ENCODE measurements around the gene CLEC4D.
"Not testable (repeated sequence)": the region's sequence is repeated elsewhere in the genome, so short reads cannot be mapped to it uniquely, and the experiment has no call there.

The CLEC4D gene

DNA sequence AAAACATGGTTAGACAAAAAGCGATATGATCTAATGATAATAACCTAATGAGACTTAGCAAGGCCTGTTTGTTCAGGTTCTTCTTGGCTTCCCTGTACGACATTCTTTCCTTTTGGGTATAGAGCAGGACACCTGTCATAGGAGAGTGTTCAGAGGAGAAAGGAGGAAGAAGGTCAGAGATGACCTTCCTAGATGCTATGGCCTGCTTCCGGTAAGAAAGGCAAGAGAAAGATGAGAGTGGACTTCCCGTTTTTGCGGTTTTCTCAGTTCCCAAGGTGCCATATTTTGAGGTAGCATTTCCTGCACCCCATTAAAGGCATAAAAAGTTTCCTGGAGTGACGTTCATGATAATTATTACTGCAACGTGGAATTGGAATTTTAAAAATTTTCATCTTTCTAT lies 18.7 kb downstream of the CLEC4D start:
- DNase-seq (ENCODE audit: low read depth in 4 of 4, low spot score in 1 of 4): no peak

DNA sequence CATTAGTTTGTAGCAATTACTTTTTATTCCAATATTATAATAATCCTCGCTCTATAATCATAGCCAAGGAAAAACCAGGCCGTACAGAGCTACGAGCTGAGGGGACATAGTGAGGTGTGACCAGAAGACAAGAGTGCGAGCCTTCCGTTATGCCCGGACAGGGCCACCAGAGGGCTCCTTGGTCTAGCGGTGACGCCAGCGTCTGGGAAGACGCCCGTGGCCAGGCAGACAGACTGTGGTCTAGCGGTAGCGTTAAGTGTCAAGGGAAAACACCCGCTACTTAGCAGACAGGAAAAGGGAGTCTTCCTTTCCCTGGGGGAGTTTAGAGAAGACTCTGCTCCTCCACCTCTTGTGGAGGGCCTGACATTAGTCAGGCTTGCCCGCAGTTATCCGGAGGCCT lies 24.5 kb downstream of the CLEC4D start:
- not testable (repeated sequence) for DNase-seq (ENCODE audit: low read depth in 4 of 4, low spot score in 1 of 4)

DNA sequence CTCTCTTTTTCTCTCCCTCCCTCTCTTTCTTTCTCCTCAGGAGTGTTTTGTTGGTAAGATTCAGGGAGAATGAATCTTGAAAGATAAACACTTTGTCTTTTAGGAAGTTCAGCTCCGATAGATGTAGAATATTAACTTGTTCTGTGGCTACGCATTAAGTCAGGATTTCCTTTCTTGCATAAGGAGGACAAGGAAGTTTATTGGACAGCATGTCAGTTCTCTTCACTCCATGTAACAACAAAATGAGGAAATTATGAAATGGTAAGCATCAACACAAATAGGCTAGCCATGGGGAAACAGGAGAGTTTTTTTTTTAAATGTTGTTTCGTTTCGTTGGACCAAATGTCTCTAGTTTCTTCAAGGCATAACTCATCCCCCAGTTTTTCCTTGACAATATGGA lies 27.5 kb downstream of the CLEC4D start, which contains the start of gene CLEC4E:
Gene CLEC4E (minus strand): TSS at position 75 of the 400 bp plus-strand sequence. CDS start 108 bp downstream, outside the sequence.
- not testable (repeated sequence) for DNase-seq (ENCODE audit: low read depth in 4 of 4, low spot score in 1 of 4)

DNA sequence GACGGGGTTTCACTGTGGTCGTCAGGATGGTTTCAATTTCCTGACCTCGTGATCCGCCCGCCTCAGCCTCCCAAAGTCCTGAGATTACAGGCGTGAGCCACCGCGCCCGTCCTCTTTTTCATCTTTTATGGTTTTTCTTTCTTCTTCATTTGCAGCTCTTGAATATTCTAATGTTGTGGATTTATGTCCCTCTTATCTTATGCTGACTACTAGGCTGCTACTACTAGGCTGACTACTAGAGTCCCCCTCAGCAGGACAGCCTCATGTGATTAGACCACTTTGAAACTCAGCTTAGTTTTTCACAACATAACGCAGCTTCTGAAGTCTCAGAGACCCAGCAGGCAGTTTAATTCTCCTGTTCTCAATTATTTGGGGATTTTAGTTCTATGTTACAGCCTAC lies 28.3 kb downstream of the CLEC4D start:
- no peak for DNase-seq (ENCODE audit: low read depth in 4 of 4, low spot score in 1 of 4)

DNA sequence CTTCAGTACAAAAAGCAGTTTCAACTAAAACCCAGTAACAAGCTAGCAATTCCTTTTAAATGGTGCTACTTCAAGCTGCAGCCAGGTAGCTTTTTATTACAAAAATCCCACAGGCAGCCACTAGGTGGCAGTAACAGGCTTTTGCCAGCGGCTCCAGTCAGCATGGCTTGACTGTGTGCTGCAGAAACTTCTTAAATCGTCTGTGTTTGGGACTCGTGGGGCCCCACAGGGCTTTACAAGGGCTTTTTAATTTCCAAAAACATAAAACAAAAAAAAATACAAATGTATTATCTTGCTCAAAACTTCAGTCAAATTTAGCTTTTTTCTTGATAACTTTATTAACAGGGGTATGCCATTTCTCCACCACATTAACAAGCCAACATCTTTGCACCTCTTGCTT lies 31.0 kb downstream of the CLEC4D start:
- DNase-seq (ENCODE audit: low read depth in 4 of 4, low spot score in 1 of 4): peak; percentile 45 to 68 (median 52)

DNA sequence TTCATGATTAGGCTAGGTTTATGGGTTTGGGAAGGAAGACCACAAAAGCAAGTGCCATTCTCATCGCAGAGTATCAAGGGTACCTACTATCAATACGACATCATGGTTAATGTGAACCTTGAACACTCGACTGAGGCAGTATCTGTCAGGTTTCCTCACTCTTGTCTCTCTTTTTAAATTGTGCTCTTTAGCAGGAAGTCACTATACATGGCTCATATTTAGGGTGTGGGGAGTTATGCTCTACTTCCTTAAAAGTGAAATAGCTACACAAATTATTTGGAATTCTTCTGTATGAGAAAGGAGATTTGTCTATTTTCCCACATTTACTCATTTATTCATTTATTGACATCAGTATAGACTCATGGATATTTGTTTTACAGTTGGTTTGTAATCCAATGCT lies 33.3 kb downstream of the CLEC4D start:
- no peak for DNase-seq (ENCODE audit: low read depth in 4 of 4, low spot score in 1 of 4)

DNA sequence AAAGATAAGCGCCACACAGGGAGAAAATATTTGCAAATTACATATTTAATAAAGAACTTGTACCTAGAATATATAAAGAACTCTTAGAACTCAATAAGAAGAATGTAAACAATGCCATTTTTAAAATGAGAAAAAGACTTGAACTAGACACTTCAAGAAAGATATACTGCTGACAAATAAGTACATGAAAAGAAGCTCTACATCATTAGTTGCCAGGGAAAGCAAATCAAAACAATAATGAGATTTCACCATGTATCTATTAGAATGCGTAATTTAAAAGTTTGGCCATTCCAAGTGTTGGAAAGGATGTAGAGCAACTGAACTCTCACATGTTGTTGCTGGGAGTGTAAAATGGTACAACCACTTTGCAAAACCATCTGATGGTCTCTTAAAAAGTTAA lies 34.3 kb downstream of the CLEC4D start:
- DNase-seq (ENCODE audit: low read depth in 4 of 4, low spot score in 1 of 4): no peak

DNA sequence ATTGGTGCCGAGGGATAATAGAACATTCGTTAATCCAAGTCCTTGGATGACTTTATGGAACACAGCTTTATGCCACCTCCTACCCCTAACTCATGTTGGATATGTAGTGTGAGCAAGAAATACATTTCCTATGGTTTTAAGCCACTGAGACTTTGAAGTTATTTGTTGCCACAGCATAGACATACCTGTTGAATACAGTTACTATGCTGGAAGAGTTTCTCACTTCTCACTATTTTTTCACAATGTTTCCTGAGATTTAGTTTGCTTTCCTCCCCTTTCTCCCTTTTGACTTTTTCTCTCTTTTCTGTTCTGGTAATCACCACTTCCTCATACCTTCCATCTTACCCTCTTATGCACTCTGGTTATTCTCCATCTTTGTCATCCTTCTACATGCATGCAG lies 34.9 kb downstream of the CLEC4D start:
- DNase-seq (ENCODE audit: low read depth in 4 of 4, low spot score in 1 of 4): no peak

DNA sequence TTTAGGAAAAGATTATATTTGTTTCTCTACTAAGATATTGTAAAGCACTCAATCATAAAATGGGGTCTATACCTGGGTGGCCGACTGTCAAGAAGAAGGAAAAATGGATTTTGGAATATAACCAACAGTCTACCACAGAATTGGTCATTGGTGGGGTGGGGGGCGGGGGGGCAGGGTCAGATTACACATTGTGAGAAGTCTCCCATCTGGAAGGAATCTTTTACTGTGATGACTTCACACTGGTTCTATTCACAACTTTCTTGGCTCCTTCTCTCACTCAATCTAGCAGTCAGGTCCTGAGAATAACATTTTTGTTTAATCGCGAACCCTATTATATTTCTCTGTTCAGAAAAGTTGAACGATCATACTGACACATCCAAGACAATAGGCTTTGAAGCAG lies 36.1 kb downstream of the CLEC4D start:
- no peak for DNase-seq (ENCODE audit: low read depth in 4 of 4, low spot score in 1 of 4)

DNA sequence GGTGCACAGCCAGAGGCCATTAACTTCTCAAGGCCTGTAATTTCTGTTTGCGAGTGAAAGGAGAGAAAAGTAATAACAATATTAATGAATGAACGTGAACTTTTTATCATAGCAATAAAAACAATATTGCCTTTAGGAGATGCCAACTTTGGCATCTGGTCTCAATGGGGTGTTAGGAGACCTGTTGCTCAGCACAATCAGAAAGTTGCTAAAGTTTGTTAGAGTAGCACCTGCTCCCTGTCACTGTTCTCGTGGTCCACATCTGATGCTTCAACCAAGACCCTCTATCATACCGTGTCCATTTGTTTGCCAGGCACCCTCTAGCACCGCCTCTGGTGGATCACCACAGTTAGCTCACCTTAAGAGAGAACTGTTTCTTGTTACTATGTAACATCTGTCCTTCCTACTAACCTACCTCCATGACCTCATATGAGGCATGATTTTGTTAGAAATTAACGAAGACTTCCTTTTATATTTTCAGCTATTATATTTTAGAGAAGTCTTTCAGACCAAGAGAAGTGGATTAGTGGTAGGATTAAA lies 39.9 kb downstream of the CLEC4D start:
- no peak for DNase-seq (ENCODE audit: low read depth in 4 of 4, low spot score in 1 of 4)

DNA sequence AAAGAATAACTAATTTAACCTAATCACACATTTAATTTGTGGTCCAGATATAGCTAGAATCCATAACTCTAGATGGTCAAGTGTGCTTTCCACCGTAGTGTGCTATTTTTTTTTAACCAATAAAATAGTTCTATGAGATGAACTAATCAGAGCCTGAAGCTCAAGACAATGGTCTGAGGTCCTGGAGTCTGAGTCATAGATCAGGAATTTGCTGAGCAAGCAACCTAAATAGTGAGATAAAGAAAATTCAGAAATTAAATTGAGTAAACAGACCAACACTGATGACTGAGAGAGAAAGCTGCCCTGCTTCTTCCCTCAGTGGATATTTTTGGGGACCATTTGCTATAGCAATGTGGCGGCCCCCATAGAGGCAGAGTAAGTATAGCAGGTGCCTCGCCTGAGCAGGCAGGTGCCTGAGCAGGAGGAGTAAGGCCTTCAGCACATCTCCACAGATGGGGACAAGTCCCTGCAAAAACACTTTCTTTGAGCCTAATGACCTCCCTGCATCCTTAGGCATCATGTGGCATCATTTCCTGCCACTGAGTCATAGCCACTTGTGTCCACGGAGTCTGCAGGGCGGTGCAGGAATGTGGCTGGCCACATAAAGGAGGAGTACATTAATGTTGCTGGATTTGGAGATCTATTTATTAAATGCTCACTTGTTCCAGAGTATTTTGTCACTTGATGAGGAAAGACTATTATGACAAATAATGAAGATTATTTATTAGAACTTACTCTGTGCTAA lies 41.3 kb downstream of the CLEC4D start:
- DNase-seq (ENCODE audit: low read depth in 4 of 4, low spot score in 1 of 4): no peak

DNA sequence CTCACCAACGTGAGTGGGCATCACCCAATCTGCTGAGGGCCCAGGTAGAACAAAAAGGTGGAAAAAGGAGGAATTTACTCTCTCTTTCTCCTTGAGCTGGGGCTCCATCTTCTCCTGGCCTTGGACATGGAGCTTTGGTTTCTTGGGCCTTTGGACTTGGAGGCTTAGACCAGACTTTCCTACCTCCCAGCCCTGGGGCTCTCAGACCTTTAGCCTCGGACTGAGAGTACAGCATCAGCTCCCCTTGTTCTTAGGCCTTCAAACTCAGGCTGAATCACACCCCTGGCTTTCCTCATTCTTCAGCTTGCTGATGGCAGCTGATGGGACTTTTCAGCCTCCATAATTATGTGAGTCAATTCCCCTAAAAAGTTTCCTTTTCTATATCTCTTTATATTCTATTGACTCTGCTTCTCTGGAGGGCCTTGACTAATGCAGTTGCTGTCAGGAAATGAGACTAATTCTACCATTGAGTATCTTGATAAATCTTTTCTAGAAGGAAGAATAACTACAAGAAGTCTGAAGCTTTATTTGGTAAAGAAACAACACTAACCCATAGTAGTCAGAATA lies 43.3 kb downstream of the CLEC4D start:
- DNase-seq (ENCODE audit: low read depth in 4 of 4, low spot score in 1 of 4): no peak

DNA sequence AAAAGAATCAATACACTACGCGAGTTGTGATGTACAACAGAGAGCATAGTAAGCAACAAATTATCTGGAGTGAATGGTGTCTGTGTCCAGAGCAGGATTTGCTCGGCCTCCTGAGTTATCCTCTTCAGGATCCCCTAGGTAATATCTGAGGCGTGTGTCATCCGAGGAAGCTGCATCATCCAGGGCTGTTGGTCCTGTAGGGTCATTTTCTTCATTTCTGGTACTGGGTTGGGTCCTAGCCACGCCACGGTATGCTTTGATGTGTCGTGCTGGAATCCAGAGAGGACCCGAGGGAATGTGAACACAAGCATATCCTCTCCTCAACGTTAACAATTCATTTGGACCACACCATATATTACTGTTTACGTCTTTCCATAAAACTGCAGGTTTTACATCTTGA lies 46.4 kb downstream of the CLEC4D start:
- no peak for DNase-seq (ENCODE audit: low read depth in 4 of 4, low spot score in 1 of 4)

DNA sequence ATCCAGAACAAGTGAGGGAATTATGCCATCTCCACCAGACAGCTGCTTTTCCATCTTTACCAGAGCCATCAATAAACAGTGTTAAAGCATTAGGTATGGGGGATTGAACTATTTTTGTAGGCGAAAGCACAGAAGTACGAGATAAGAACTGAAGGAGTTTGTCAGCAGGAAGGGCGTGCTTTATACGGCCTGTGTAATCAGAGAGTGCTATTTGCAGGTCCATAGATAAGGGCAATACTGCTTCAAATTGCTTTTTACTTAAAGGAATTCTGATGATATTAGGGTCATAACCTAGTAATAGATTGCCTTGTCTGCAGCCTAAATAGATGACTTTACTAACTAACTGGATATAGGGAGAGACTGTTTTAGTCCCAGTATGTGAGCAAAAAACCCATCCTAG lies 47.7 kb downstream of the CLEC4D start:
- DNase-seq (ENCODE audit: low read depth in 4 of 4, low spot score in 1 of 4): no peak

DNA sequence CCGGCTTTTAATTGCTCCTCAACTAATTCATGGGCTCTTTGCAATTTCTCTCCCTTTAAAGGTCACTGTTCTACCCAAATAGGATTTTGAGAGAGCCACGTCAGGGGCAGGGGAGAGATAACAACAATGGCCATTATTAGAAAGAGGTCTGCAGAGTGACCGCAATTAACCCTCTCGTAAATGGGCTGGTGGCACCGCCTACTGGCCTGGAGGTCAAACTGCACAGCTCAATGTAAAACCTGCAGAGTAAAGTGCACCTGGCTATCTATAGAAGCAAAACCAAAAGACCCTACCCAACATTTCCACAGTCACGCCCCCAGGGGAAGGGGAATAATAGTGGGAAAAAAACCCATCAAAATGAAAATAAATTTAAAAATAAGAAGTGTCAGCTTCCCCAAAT lies 49.0 kb downstream of the CLEC4D start:
- no peak for DNase-seq (ENCODE audit: low read depth in 4 of 4, low spot score in 1 of 4)

DNA sequence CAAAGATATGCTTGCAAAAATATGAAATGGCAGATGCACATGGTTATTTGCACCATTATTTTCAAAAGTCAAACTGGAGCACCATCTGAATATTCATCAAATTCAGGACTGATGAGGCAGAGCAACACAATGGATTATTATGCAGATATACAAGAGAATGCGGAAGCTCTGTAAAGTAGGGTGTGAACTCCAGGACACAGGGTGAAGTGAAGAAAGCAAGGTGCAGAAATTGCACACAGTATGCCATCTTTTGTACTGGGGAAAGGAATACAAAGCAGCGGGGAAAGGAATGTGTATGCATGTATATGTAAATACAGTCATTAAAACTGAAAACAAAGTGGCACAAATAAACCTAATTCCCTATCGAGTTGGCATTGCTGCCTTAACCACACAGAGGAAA lies 50.1 kb downstream of the CLEC4D start:
- no peak for DNase-seq (ENCODE audit: low read depth in 4 of 4, low spot score in 1 of 4)

DNA sequence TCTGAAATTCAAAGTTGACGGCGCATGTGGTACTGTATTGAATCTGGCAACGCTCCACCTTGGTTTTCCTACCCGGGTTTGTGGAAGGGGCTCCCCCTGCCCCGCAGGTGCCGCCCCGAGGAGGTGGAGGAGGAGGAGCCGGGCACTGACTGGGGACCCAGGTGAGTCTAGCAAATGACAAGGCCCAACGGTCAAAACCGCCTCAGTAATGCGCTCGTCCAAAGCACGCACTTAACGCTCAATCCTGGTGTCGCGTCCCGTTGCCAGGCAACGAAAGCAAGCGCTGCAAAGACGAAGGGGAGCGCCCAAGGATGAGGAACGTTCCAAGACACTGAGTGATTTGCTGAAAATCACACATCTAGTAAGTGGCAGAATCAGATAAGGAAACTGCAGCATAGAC lies 51.4 kb downstream of the CLEC4D start:
- DNase-seq (ENCODE audit: low read depth in 4 of 4, low spot score in 1 of 4): no peak

DNA sequence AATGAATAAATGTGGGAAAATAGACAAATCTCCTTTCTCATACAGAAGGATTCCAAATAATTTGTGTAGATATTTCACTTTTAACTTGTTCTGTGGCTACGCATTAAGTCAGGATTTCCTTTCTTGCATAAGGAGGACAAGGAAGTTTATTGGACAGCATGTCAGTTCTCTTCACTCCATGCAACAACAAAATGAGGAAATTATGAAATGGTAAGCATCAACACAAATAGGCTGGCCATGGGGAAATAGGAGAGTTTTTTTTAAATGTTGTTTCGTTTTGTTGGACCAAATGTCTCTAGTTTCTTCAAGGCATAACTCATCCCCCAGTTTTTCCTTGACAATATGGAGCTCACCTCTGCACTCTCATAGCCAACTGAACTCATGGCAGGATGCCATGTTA lies 52.7 kb downstream of the CLEC4D start:
- not testable (repeated sequence) for DNase-seq (ENCODE audit: low read depth in 4 of 4, low spot score in 1 of 4)

DNA sequence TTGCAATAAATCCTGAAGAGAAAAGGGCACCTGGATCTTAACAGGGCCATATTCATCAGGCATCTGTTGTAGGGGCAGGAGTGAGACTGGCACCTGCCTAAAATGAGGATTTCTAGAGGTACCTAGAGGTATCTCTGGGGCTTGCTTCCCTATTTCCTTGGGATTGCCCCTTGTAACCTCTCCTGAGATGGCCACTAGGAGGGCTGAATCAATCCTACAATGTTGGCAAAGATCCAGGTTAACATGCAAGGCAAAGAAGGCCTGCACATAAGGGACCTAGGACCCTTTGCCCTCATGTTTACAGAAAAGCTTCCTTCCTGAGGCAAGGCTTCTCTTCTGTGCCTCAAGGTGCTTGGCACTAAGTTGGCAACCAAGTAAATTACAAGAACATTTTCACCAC lies 53.2 kb downstream of the CLEC4D start:
- DNase-seq (ENCODE audit: low read depth in 4 of 4, low spot score in 1 of 4): no peak

Data from stimulated activated CD4-positive, alpha-beta T cell treated with anti-CD3 and anti-CD28 coated beads, Interleukin-1b, Interleukin-23, amount 100 ng/mL, for 24 hours (primary cell).